IMR-90 (cell line): ENCODE results near the gene TMEM37. TPM values are rescaled to one million over a fixed set of nuclear protein-coding genes. Genes with fewer than 3 reads are reported as not detected.

Experiments used
- ATAC-seq: fragments of 200-7000 bp; cut with Tn5 transposase; 2 replicates; pipeline ENCODE4 v1.9.1; 2020; ENCODE audit warnings: low read depth, mild to moderate bottlenecking, moderate library complexity
- Bru-seq: library from RNA; stranded (reverse); fragments of 400-500 nt; gene quantifications from one replicate; lab custom pipeline; 2021; lab: Mats Ljungman, UMichigan
- BruChase-seq, 2 experiments: library from RNA; stranded (reverse); fragments of 400-500 nt; gene quantifications; one replicate each; lab custom pipeline; 2021; lab: Mats Ljungman, UMichigan
- BruUV-seq: library from RNA; stranded (reverse); fragments of 400-500 nt; replicated peaks from 2 replicates; lab custom pipeline; 2021; lab: Mats Ljungman, UMichigan
- CTCF ChIA-PET: fragments of 300-600 bp; formaldehyde crosslinking; extraction: SDS; loops from one replicate; lab custom pipeline; 2021; ENCODE audit warnings: antibody characterized with exemption; lab: Yijun Ruan, JAX
- POLR2A ChIA-PET: fragments of 300-600 bp; sonication (Branson Sonifier 250); formaldehyde crosslinking; loops from one replicate; lab custom pipeline; 2022; ENCODE audit warnings: antibody characterized with exemption; ENCODE audit not compliant: unreplicated experiment; lab: Charles Lee
- DNase-seq: peaks from one replicate; pipeline ENCODE4 v3.0.0; 2013
- H2AFZ ChIP-seq: replicated peaks from 2 replicates; pipeline ENCODE3; 2013; ENCODE audit warnings: low read length, mild to moderate bottlenecking; ENCODE audit not compliant: poor library complexity
- H2AK5ac ChIP-seq: 2 replicates; pipeline ENCODE4 v1.6.1; 2013; ENCODE audit warnings: low read depth, low read length, inconsistent platforms
- H2AK9ac ChIP-seq: replicated peaks from 2 replicates; pipeline ENCODE3; 2013; ENCODE audit warnings: mild to moderate bottlenecking, low read depth, low read length, moderate library complexity; ENCODE audit not compliant: poor library complexity
- H2BK120ac ChIP-seq: 2 replicates; pipeline ENCODE4 v1.6.1; 2013; ENCODE audit warnings: low read depth, low read length, inconsistent platforms
- H2BK15ac ChIP-seq: 3 replicates; pipeline ENCODE4 v1.6.1; 2013; ENCODE audit warnings: low read depth, low read length, inconsistent platforms
- H2BK20ac ChIP-seq: 2 replicates; pipeline ENCODE4 v1.6.1; 2013; ENCODE audit warnings: low read depth, mild to moderate bottlenecking, inconsistent platforms, low read length, moderate library complexity
- H2BK5ac ChIP-seq: 2 replicates; pipeline ENCODE4 v1.6.1; 2013; ENCODE audit warnings: mild to moderate bottlenecking, low read depth, low read length, inconsistent platforms; ENCODE audit not compliant: poor library complexity, severe bottlenecking
- H3K14ac ChIP-seq: replicated peaks from 2 replicates; pipeline ENCODE4 v1.6.1; 2013; ENCODE audit warnings: low read depth, low read length, inconsistent platforms
- H3K18ac ChIP-seq: 2 replicates; pipeline ENCODE4 v1.6.1; 2013; ENCODE audit warnings: low read depth, low read length, control low read depth
- H3K23ac ChIP-seq: 2 replicates; pipeline ENCODE4 v1.6.1; 2013; ENCODE audit warnings: low read depth, low read length, inconsistent platforms
- H3K27ac ChIP-seq: 2 replicates; pipeline ENCODE4 v1.5.1; 2013; ENCODE audit warnings: mild to moderate bottlenecking, control low read depth, low read length; ENCODE audit not compliant: insufficient read depth
- H3K27me3 ChIP-seq: 2 replicates; pipeline ENCODE4 v1.6.1; 2013; ENCODE audit warnings: low read length; ENCODE audit not compliant: control insufficient read depth, insufficient read depth
- H3K36me3 ChIP-seq: 2 replicates; pipeline ENCODE4 v1.6.1; 2013; ENCODE audit warnings: low read length, mixed read lengths; ENCODE audit not compliant: control insufficient read depth, insufficient read depth
- H3K4ac ChIP-seq: 2 replicates; pipeline ENCODE4 v1.6.1; 2013; ENCODE audit warnings: low read depth, low read length, inconsistent platforms
- H3K4me1 ChIP-seq: 2 replicates; pipeline ENCODE4 v1.6.1; 2013; ENCODE audit warnings: low read length, mixed read lengths; ENCODE audit not compliant: control insufficient read depth, insufficient read depth
- H3K4me2 ChIP-seq: 2 replicates; pipeline ENCODE4 v1.6.1; 2013; ENCODE audit warnings: low read depth, mild to moderate bottlenecking, control low read depth, low read length, moderate library complexity
- H3K4me3 ChIP-seq: 2 replicates; pipeline ENCODE4 v1.5.1; 2013; ENCODE audit warnings: low read depth, mild to moderate bottlenecking, control low read depth, low read length, moderate library complexity; ENCODE audit not compliant: insufficient read depth
- H3K56ac ChIP-seq: 2 replicates; pipeline ENCODE4 v1.6.1; 2013; ENCODE audit warnings: low read length, inconsistent platforms; ENCODE audit not compliant: insufficient read depth; ENCODE audit errors: extremely low read depth
- H3K79me1 ChIP-seq, 2 experiments: 2 replicates each; pipeline ENCODE4 v1.6.1; 2013; ENCODE audit warnings: low read length in 2 of 2, inconsistent platforms in 1 of 2, low read depth in 1 of 2
- H3K9ac ChIP-seq: 2 replicates; pipeline ENCODE4 v1.6.1; 2013; ENCODE audit warnings: low read depth, low read length, control low read depth
- H3K9me1 ChIP-seq: 2 replicates; pipeline ENCODE4 v1.6.1; 2013; ENCODE audit warnings: low read length, inconsistent platforms; ENCODE audit not compliant: insufficient read depth
- H3K9me3 ChIP-seq: 2 replicates; pipeline ENCODE4 v1.6.1; 2013; ENCODE audit warnings: low read length; ENCODE audit not compliant: control insufficient read depth, insufficient read depth
- H4K20me1 ChIP-seq: 2 replicates; pipeline ENCODE4 v1.6.1; 2013; ENCODE audit warnings: low read length, inconsistent platforms; ENCODE audit not compliant: insufficient read depth
- H4K5ac ChIP-seq: 2 replicates; pipeline ENCODE4 v1.6.1; 2013; ENCODE audit warnings: mild to moderate bottlenecking, low read depth, low read length, control low read depth
- H4K8ac ChIP-seq, 2 experiments: 2 replicates each; pipeline ENCODE4 v1.6.1; 2013; ENCODE audit warnings: low read depth in 2 of 2, low read length in 2 of 2, control low read depth in 1 of 2, inconsistent platforms in 1 of 2
- H4K91ac ChIP-seq: 2 replicates; pipeline ENCODE4 v1.6.1; 2013; ENCODE audit warnings: low read depth, low read length, inconsistent platforms; ENCODE audit not compliant: insufficient read depth
- CTCF ChIP-seq: conservative IDR thresholded peaks from 2 replicates; pipeline ENCODE4 v1.5.1; 2012; ENCODE audit warnings: mild to moderate bottlenecking, low read depth, low read length, improper control_type of control experiment
- MAFK ChIP-seq: IDR thresholded peaks from 2 replicates; pipeline ENCODE4 v1.6.1; 2012; ENCODE audit warnings: low read depth, low read length, improper control_type of control experiment
- RAD21 ChIP-seq: IDR thresholded peaks from 2 replicates; pipeline ENCODE4 v1.6.1; 2012; ENCODE audit warnings: low read length, improper control_type of control experiment
- WGBS, 2 experiments: methylation state at CpG; one replicate each; pipeline versions ENCODE4 v1.1.5 to v1.1.7; 2013; ENCODE audit warnings: missing lambda C conversion rate in 2 of 2; ENCODE audit not compliant: insufficient read length in 1 of 2; ENCODE audit errors: extremely low coverage in 2 of 2; 5-methylcytosine and 5-hydroxymethylcytosine counted together
- dilution Hi-C: fragments of 300-500 bp; cut with HindIII; formaldehyde crosslinking; loops from one replicate; pipeline ENCODE4 v1.14.3; 2018; ENCODE audit warnings: low sequenced_read_pairs; ENCODE audit not compliant: unreplicated experiment
- in situ Hi-C: fragments of 300-500 bp; cut with MboI; formaldehyde crosslinking; loops from 3 replicates; pipeline ENCODE4 v1.14.3; 2019; ENCODE audit warnings: low sequenced_read_pairs, inconsistent platforms, mixed read lengths
- intact Hi-C: fragments of 100-400 bp; cut with micrococcal nuclease; formaldehyde crosslinking; loops from 2 replicates; pipeline ENCODE4 v1.10.0; 2022
- long read RNA-seq: library from polyadenylated mRNA; unstranded; transcript quantifications from one replicate; pipeline ENCODE4 v2.0.0, GENCODE V29; 2021; ENCODE audit not compliant: unreplicated experiment
- polyA plus RNA-seq, 3 experiments: library from polyadenylated mRNA; depleted of rRNA; stranded (reverse); fragments of >200 nt; gene quantifications; 2 replicates each; pipeline ENCODE4 v1.2.3, GENCODE V29; 2012; ENCODE audit warnings: low replicate concordance in 1 of 3
- total RNA-seq: library from RNA; depleted of rRNA; stranded (reverse); fragments of >200 nt; gene quantifications from 2 replicates; pipeline ENCODE4 v1.2.3, GENCODE V29; 2012; rRNA removed

The TMEM37 gene, protein sequence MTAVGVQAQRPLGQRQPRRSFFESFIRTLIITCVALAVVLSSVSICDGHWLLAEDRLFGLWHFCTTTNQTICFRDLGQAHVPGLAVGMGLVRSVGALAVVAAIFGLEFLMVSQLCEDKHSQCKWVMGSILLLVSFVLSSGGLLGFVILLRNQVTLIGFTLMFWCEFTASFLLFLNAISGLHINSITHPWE
- total RNA-seq (under 0.01 TPM in 1 of 2 replicates, not detected in the other), polyA plus RNA-seq (2012; rRNA removed) (0.30 and 0.39 TPM in 2 replicates), Bru-seq, nascent RNA (percentile 23 among the genes with signal in this experiment), BruChase-seq, experiment 1, labeled RNA remaining after a 6-hour chase (percentile 12 among the genes with signal in this experiment), BruChase-seq, experiment 2, labeled RNA remaining after a 2-hour chase (percentile 20 among the genes with signal in this experiment)
- polyA plus RNA-seq (2012; cell fraction: cytosol; rRNA removed) = 0.56 and 1.6 TPM in 2 replicates
- polyA plus RNA-seq (2012; cell fraction: nucleus; rRNA removed; ENCODE audit: low replicate concordance) = 0.09 and 0.13 TPM in 2 replicates
- long read RNA-seq = 0 reads

DNA sequence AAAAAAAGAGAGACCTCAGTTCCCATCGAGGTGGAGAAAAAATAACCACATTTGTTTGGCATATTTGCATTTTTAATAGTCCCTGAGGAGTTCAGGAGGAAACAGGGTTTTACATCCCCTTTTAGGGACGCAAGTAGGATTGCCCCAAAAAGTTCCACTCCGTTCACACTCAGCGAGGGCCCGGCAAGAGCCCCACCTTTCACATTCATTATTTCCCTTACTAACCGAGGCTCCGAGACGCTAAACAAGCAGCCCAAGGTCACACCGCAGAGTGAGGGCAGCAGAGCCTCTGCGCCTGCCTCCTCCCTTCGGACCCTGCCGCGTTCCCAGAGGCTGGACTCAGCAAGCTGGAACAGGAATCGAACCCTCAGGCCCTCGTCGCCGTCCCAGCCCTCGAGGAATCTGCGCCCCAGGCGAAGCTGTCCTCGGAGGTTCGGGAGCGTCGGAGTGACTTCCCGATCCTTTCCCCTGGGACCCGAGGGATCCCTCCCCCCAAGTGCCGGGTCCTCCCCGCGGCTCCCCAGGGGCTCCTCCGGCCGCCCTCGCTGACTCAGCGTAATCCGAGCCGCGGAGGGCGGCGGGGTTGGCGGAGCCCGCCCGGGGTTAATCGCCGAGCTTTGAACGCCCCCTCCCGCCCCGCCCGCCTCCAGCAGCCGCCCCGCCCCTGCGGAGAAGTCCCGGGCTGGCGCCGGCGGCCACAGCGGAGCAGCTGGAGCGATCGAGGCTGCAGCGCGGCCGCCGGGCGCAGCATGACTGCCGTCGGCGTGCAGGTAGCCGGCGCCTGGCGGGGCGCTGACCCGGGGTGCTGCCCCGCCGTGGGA, at the start of gene TMEM37:
Gene TMEM37, plus strand, starts transcription at position 700 of the 821 bp plus-strand sequence. Its CDS starts 50 bp downstream, at position 750.
- Histone ChIP-seq H3K27ac (no peak within 1 kb of the TSS), H3K9me3 (no peaks in the 10 kb centered on the region; the same call in 1 of the 2 replicates), H3K4me3 (peak within 1 kb of the TSS; percentile 37), H3K4me1 (peaks cover 3% of the 10 kb centered on the region; the same call in 1 of the 2 replicates), H2BK15ac (no peak within 1 kb of the TSS), H2BK20ac (no peak within 1 kb of the TSS), H2BK120ac (no peak within 1 kb of the TSS), H3K18ac (no peak within 1 kb of the TSS; the same call in 1 of the 2 replicates), H2AK9ac (no peak within 1 kb of the TSS), H2BK5ac (no peak within 1 kb of the TSS), H3K27me3 (peaks cover 70% of the 10 kb centered on the region), H3K36me3 (no peaks in the 10 kb centered on the region), H4K20me1 (no peaks in the 10 kb centered on the region), H3K14ac (no peak within 1 kb of the TSS), H3K9ac (no peak within 1 kb of the TSS), H3K56ac (no peak within 1 kb of the TSS), H4K5ac (no peak within 1 kb of the TSS), H3K4ac (no peak within 1 kb of the TSS; the same call in 1 of the 2 replicates), H4K8ac (no peak within 1 kb of the TSS), H3K79me1 (no peaks in the 10 kb centered on the region), H2AFZ (peak within 1 kb of the TSS; percentile 79), H4K91ac (no peak within 1 kb of the TSS), H3K23ac (no peak within 1 kb of the TSS), H2AK5ac (no peak within 1 kb of the TSS), H3K9me1 (no peaks in the 10 kb centered on the region), H3K4me2 (peak within 1 kb of the TSS; percentile 59)
- CTCF ChIA-PET = no interaction called here
- TF ChIP-seq RAD21 (no peak), MAFK (peak; percentile 90), CTCF (no peak)
- DNase-seq = peak; percentile 15
- 11% methylated on average over 33 of the region's 72 CpGs; no CpG with 5 or more reads in 1 of the 2 experiments for WGBS, 2 experiments
- peak; percentile 93 for ATAC-seq
- intact Hi-C loops = no loop called here
- in situ Hi-C loops = no loop called here
- no TSS peak for BruUV-seq
- POLR2A ChIA-PET = no interaction called here
- dilution Hi-C loops = no loop called here
